Epithelial cell of proximal tubule (primary cell): Measurements from ENCODE around the gene RTL5. TPM values are rescaled to one million over a fixed set of nuclear protein-coding genes. Genes with fewer than 3 reads are reported as not detected.

Experiments used
- DNase-seq: peaks from one replicate; pipeline ENCODE4 v3.0.0-alpha.2; 2011; ENCODE audit warnings: low read depth
- H3K4me3 ChIP-seq: 2 replicates; pipeline ENCODE4 v1.5.1; 2011; ENCODE audit warnings: low read depth, mild to moderate bottlenecking, low read length
- total RNA-seq: library from RNA; depleted of rRNA; stranded (reverse); fragments of >200 nt; gene quantifications from 2 replicates; pipeline ENCODE4 v1.2.3, GENCODE V29; 2015
- TF ChIP-seq, protein P1 (sequence below): conservative IDR thresholded peaks from 2 replicates; pipeline ENCODE4 v1.5.1; 2012; ENCODE audit warnings: low read depth, mild to moderate bottlenecking, low read length

Gene RTL5
- total RNA-seq, 1 donor from 2014 or later = 0.86 TPM

DNA sequence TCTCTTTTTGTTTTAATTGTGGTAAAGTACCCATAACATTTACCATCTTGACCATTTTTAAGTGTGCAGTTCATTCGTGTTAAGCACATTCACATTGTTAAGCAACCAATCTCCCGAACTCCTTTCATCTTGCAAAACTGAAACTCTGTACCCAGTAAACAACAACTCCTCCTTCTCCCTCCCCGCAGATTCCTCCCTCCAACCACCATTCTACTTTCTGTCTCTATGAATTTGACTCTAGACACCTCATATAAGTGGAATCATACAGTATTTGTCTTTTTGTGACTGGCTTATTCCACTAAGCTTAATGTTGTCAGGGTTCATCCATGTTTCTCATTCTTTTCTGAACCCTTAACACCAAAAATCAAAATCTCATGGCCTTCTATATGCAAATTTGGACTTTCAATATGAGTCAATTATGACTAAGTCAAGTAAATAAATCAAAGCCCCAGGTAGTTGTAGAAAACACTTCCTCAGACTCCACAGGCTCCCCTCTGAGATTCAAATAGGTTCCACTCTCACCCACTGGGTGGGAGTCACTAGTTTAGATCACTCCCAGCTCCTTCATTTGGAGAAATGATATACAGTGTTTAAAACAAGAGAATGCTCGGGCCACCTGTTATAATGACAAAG is 9.8 kb upstream of the RTL5 start:
- TF ChIP-seq, protein P1, sequence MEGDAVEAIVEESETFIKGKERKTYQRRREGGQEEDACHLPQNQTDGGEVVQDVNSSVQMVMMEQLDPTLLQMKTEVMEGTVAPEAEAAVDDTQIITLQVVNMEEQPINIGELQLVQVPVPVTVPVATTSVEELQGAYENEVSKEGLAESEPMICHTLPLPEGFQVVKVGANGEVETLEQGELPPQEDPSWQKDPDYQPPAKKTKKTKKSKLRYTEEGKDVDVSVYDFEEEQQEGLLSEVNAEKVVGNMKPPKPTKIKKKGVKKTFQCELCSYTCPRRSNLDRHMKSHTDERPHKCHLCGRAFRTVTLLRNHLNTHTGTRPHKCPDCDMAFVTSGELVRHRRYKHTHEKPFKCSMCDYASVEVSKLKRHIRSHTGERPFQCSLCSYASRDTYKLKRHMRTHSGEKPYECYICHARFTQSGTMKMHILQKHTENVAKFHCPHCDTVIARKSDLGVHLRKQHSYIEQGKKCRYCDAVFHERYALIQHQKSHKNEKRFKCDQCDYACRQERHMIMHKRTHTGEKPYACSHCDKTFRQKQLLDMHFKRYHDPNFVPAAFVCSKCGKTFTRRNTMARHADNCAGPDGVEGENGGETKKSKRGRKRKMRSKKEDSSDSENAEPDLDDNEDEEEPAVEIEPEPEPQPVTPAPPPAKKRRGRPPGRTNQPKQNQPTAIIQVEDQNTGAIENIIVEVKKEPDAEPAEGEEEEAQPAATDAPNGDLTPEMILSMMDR = no peak
- no peak overlapping the region for H3K4me3 ChIP-seq
- no peak for DNase-seq

DNA sequence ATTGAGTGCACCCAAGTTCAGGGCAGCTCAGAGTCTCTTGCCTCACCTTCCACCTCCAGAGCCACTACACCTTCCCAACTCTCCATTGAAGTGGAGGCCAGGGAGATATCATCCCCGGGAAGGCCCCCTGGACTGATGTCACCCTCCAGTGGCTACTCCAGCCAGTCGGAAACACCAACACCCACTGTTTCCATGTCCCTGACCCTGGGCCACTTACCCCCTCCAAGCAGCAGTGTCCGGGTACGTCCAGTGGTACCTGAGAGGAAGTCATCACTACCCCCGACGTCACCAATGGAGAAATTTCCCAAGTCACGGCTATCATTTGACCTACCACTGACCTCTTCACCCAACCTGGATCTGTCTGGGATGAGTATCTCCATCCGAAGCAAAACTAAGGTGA is 7.8 kb upstream of the RTL5 start:
- DNase-seq = no peak
- no peak overlapping the region for H3K4me3 ChIP-seq
- TF ChIP-seq, protein P1 = no peak

DNA sequence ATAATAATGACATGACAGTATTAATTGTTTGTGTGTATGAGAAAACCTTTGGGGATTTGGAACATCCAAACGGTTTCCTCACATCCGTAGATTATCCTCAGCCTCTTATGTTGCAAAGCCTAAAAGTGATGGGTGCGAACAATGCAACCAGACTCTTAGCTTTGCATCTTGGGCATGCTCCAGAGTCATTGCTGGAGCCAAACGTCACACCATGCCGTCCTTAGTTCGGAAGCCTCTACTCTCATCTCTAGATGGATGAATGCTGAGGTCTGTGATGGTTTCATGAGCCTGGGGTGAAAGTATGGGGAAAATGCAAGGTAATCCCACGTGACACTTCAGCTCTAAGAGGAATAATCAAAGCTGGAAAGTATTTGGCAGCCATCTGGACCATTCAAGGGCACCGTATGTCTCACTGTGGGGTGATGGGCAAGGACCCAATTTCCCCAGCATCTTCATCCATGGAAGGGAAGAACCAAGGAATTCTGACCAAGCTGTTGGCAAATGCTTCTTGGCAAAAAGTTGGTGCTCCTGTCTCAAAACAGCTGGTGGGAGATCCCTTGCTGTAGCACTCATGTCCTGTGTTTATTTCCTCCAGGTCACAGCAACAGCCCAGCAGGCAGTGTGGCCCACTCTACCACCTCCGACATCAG is 6.3 kb upstream of the RTL5 start:
- TF ChIP-seq, protein P1 = no peak
- DNase-seq = no peak
- no peak overlapping the region for H3K4me3 ChIP-seq

DNA sequence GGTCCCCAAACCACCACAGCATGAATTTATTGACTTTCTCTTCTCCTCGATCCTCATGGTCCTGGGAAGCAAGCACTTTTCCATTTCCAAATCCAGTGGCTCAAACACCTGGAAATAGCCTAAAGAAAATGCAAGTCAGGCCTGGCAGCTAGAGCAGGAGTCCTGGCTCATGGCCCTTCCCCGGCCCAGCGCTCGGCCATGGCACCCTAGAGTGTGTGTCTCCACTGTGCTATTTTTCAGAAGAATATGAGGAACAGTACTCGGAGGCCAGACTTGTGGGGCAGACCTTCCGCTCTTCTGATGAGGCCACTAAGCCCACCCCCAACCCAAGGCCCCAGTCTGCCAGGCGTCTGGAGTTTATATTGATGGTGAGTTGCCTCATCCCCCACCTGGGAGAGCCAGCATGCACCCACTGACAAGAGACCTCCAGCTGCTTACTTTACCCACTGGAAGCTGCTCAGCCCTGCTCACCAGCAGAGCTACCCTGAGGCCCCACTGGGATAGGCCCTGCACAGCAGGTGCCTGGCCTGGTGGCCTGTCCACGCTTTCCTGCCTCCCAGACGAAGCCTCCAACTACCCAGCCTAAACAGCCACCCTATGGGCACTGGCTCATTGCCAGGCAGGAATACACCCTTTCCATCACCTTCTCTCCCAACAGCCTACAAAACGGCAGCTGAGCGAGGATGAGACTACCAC is 2.3 kb upstream of the RTL5 start:
- no peak for DNase-seq
- TF ChIP-seq, protein P1 = no peak
- H3K4me3 ChIP-seq = no peak overlapping the region

DNA sequence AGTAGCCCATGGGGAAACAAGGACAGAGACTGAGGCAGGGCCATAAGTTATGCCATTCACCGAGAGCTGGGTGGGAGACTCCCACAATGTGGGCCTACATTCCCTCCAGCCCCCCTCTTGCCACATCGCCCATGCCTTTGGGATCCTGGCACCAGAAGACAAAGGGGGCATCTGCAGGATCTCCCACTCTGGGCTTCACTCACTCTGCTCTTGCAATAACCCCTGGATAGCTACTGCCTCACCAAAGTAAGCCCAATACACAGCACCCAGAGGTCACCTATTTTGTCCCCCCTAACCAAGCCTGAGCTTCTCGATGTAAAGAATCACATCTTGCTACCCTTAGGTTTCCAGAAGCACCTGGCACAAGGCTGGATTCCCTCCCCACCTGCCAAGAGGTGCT is 741 bp upstream of the RTL5 start:
- no peak for DNase-seq
- TF ChIP-seq, protein P1 = no peak
- H3K4me3 ChIP-seq = no peak overlapping the region

DNA sequence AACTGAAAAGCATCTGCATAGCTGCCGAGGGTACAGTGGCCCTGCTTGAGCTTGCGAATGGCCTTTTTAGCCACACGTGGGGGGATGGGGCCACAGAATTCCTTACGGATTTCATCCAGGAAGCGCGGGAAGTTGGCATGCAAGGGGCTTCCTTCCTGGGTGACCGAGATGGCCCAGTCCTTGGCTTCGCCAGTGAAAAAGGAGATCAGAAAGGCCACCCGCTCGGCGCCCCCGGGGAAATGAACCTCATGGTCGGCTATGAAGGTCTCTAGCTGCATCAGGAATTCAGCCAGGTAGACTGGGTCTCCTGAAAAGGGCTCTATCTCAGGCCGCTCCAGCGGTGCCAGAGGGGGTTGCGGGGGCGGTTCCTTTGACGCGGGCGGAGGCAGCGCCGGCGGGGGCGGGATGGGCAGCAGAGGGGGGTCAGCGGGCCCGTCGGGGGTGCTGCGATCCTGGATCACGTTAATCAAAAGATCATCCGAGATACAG is 909 bp downstream of the RTL5 start:
- DNase-seq = no peak
- TF ChIP-seq, protein P1 = no peak
- peak overlapping the region; percentile 43 for H3K4me3 ChIP-seq
